Activated CD4-positive, CD25-positive, alpha-beta regulatory T cell (primary cell): ENCODE measurements around the gene CD33.
A peak's percentile ranks its signal among the peaks of the same experiment; 100 is the strongest.

Source experiments
- DNase-seq, 4 experiments: peaks; one replicate each; lab custom pipeline; 2025; lab: John Stamatoyannopoulos, UW

Gene CD33

GRCh38 chr19:51259348-51260245 is 34.7 kb downstream of the CD33 start:
- peak in 2 of 4 experiments; percentile 25 to 37 for DNase-seq

- no peak for DNase-seq
These were observed 38.9 kb downstream of the CD33 start for GRCh38 chr19:51263808-51264207.

- no peak for DNase-seq
These were observed 46.2 kb downstream of the CD33 start for GRCh38 chr19:51271067-51271466.

GRCh38 chr19:51272183-51272810 is 47.4 kb downstream of the CD33 start:
- DNase-seq, result no peak

- no peak for DNase-seq
These were observed 49.3 kb downstream of the CD33 start for GRCh38 chr19:51274049-51274770.

- no peak for DNase-seq
These were observed 52.2 kb downstream of the CD33 start for GRCh38 chr19:51277112-51277511.

GRCh38 chr19:51282335-51282734 is 57.5 kb downstream of the CD33 start:
- no peak for DNase-seq

GRCh38 chr19:51285682-51286081 is 60.8 kb downstream of the CD33 start:
- no peak for DNase-seq
